ENCODE data around the gene MPZL2.

MPZL2 gene

DNA sequence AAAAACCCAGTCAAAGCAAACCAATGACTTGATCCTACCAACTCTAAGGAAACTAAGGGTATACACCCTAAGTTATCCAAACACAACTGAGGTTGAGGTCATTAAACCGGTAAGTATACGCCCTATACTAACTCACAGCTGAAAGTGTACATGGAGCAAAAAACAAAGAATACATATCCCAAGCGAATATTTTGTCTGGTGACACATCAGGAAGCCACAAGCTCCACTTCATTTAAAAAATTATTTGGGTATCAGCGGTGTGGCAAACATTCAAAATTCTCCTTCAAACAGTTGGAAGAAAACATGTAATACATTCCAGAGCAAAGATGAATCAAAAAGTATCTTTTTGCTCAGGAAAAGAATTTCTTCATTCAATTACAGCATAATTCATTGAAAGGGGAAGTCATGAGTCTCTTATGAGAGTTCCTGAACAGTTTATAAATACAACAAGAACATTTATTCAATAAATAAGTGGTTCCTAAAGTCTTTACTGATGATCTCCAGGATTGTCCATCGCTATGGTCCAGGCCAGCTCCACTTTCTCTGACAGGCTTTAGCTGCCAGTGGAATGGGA, 34.7 kb downstream of the MPZL2 start:
- no peaks in the 10 kb centered on the region for H3K36me3 ChIP-seq
- no peak overlapping the region for H3K4me3 ChIP-seq (ENCODE audit: low read depth, low read length)
- TF ChIP-seq CTCF (IDR thresholded peaks at IDR 0.05; ENCODE audit: low read depth, low read length): no peak
- H3K27ac ChIP-seq: no peak overlapping the region
- no peaks in the 10 kb centered on the region for H3K9me3 ChIP-seq (ENCODE audit: severe bottlenecking)
- H3K27me3 ChIP-seq (ENCODE audit: insufficient read depth, low read depth, severe bottlenecking): no peaks in the 10 kb centered on the region
- no peak for DNase-seq

DNA sequence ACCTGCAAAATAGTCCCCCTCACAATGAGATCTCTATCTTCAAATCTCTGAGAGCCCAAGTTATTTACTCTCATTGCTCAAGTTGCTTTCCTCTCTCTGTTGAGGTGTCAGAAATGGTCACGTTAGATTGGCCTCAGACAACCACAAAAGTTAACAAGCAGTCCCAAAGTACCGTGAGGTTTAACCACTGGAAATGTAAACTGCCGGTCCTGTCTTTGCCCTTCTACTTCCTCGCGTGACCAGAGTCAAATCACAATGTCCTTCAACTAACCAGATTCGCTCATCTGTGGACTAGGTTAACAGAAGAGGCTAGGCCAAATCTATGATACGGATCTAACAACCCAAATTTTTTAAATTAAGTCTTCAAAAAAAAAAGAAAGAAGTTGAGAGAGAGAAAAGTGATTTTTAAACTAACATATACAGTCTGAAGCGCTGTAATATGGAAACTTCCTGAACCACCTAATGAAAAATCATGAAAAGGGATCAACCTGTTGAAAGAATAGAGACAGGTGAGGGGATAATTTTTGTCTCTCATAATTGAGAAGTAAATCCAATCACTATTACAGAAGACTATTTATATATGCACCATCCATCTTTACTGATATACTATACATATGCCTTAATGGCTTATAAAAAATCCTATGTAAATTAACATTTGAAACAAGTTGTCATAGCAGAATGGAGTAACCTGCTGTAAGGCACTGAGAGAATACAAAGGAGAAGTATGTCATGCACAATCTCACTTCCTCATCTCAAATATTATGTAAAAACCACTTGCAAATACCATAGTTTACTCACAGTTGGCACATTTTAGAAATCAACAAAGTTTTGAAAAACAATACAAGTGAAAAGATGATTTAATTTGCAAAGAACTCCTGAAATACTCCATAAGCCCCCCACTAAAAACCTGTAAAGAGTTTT, 36.0 kb downstream of the MPZL2 start:
- DNase-seq: no peak
- Histone ChIP-seq H3K27me3 (ENCODE audit: insufficient read depth, low read depth, severe bottlenecking) (no peaks in the 10 kb centered on the region), H3K36me3 (no peaks in the 10 kb centered on the region), H3K4me3 (ENCODE audit: low read depth, low read length) (no peak overlapping the region), H3K9me3 (ENCODE audit: severe bottlenecking) (no peaks in the 10 kb centered on the region), H3K27ac (no peak overlapping the region)
- no peak for TF ChIP-seq CTCF (IDR thresholded peaks at IDR 0.05; ENCODE audit: low read depth, low read length)

GRCh38 chr11:118226781-118227180, 37.3 kb downstream of the MPZL2 start:
- Histone ChIP-seq H3K4me3 (ENCODE audit: low read depth, low read length) (no peak overlapping the region), H3K27me3 (ENCODE audit: insufficient read depth, low read depth, severe bottlenecking) (no peaks in the 10 kb centered on the region), H3K9me3 (ENCODE audit: severe bottlenecking) (no peaks in the 10 kb centered on the region), H3K27ac (no peak overlapping the region), H3K36me3 (no peaks in the 10 kb centered on the region)
- TF ChIP-seq CTCF (IDR thresholded peaks at IDR 0.05; ENCODE audit: low read depth, low read length): no peak
- DNase-seq: no peak

DNA sequence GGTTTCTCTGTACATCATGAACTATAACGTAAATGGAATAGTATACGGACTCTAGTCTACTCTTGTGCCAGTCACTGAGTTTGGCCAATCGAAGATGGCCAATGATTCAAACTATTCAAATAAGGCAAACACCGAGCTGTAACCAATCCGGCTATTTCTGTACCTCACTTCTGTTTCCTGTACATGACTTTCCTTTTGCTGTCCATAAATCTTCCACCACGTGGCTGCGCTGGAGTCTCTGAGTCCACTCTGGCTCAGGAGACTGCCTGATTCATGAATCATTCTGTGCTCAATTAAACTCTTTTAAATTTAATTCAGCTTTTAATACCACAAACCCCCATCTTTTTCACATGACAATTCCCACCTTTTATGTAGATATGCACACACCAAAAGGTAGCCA, 37.8 kb downstream of the MPZL2 start:
- H3K9me3 ChIP-seq (ENCODE audit: severe bottlenecking): no peaks in the 10 kb centered on the region
- TF ChIP-seq CTCF (IDR thresholded peaks at IDR 0.05; ENCODE audit: low read depth, low read length): no peak
- no peaks in the 10 kb centered on the region for H3K36me3 ChIP-seq
- H3K27me3 ChIP-seq (ENCODE audit: insufficient read depth, low read depth, severe bottlenecking): no peaks in the 10 kb centered on the region
- DNase-seq: no peak
- H3K27ac ChIP-seq: no peak overlapping the region
- H3K4me3 ChIP-seq (ENCODE audit: low read depth, low read length): no peak overlapping the region

DNA sequence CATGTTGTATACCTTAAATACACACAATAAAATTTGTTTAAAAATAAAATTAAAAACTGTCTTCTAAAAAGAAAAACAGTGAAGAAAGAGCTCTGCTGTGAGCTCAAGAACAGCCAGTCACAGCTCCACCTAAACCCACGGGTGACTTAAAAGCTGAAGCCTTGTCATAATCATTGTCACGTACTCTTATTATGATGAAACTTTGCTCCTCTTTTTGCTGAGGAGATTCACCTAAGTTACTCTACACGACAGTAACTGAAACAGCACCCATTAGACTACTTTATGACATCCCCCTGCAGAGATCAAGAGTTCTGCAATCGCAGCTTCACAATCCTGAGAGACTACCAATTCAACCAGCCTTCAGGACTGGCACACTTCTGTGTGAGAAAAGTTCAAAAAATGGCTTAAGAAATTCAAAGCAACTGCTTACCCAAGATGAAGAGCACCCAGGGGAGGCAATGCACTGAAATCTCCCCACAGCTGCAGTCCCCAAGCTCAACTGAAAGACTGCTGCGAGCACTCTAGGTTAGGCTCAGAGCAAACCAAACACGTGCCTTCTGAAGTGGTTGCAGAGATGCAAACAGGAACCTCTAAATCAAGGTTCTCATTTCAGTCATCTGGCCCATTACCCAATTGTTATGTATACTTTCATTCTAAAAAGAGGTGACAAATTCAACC, 39.4 kb downstream of the MPZL2 start, which contains the start of gene JAML:
Gene JAML, minus strand, starts transcription at position 501 of the 678 bp plus-strand sequence. CDS start 10,145 bp downstream, outside the sequence.
- H3K27ac ChIP-seq: no peak within 1 kb of the TSS
- H3K4me3 ChIP-seq (ENCODE audit: low read depth, low read length): no peak within 1 kb of the TSS
- H3K27me3 ChIP-seq (ENCODE audit: insufficient read depth, low read depth, severe bottlenecking): no peaks in the 10 kb centered on the region
- no peaks in the 10 kb centered on the region for H3K36me3 ChIP-seq
- TF ChIP-seq CTCF (IDR thresholded peaks at IDR 0.05; ENCODE audit: low read depth, low read length): no peak
- H3K9me3 ChIP-seq (ENCODE audit: severe bottlenecking): no peaks in the 10 kb centered on the region
- DNase-seq: no peak

Data from WERI-Rb-1 (cell line).